Mesendoderm (in vitro differentiated cells): ENCODE measurements around the gene LAMA2.

ENCODE experiments used
- DNase-seq: peaks from one replicate; pipeline ENCODE4 v3.0.0; 2013
- H2AK5ac ChIP-seq: 2 replicates; pipeline ENCODE4 v1.6.1; 2013; ENCODE audit warnings: low read length, inconsistent platforms
- H2BK120ac ChIP-seq: 2 replicates; pipeline ENCODE4 v1.6.1; 2013; ENCODE audit warnings: low read depth, mild to moderate bottlenecking, low read length, moderate library complexity, mixed read lengths
- H2BK15ac ChIP-seq: replicated peaks from 2 replicates; pipeline ENCODE4 v1.6.1; 2013; ENCODE audit warnings: low read depth, mild to moderate bottlenecking, moderate library complexity
- H2BK5ac ChIP-seq: 2 replicates; pipeline ENCODE4 v1.6.1; 2013; ENCODE audit warnings: low read length, inconsistent platforms
- H3K18ac ChIP-seq: 2 replicates; pipeline ENCODE4 v1.6.1; 2013; ENCODE audit warnings: mild to moderate bottlenecking, low read length, mixed read lengths
- H3K23ac ChIP-seq: one replicate; pipeline ENCODE4 v1.6.1; 2013; ENCODE audit warnings: low read length
- H3K27ac ChIP-seq: 2 replicates; pipeline ENCODE4 v1.5.1; 2013; ENCODE audit warnings: low read depth, mild to moderate bottlenecking, inconsistent platforms, low read length, moderate library complexity
- H3K27me3 ChIP-seq: 2 replicates; pipeline ENCODE4 v1.6.1; 2013; ENCODE audit warnings: low read length, control low read depth, mild to moderate bottlenecking, inconsistent platforms; ENCODE audit not compliant: insufficient read depth, poor library complexity
- H3K36me3 ChIP-seq: 2 replicates; pipeline ENCODE4 v1.6.1; 2013; ENCODE audit warnings: low read length, inconsistent platforms; ENCODE audit not compliant: control insufficient read depth, insufficient read depth
- H3K4ac ChIP-seq: one replicate; pipeline ENCODE4 v1.6.1; 2013; ENCODE audit warnings: low read depth, mild to moderate bottlenecking, low read length, moderate library complexity
- H3K4me1 ChIP-seq: 2 replicates; pipeline ENCODE4 v1.6.1; 2013; ENCODE audit warnings: low read depth, low read length, inconsistent platforms; ENCODE audit not compliant: control insufficient read depth
- H3K4me2 ChIP-seq: 2 replicates; pipeline ENCODE4 v1.6.1; 2013; ENCODE audit warnings: low read length
- H3K4me3 ChIP-seq: 2 replicates; pipeline ENCODE4 v1.5.1; 2013; ENCODE audit warnings: mild to moderate bottlenecking, low read length
- H3K56ac ChIP-seq: one replicate; pipeline ENCODE4 v1.6.1; 2013; ENCODE audit warnings: low read length
- H3K79me1 ChIP-seq: 2 replicates; pipeline ENCODE4 v1.6.1; 2013; ENCODE audit warnings: low read length, inconsistent platforms
- H3K79me2 ChIP-seq: 2 replicates; pipeline ENCODE4 v1.6.1; 2013; ENCODE audit warnings: mild to moderate bottlenecking, low read length; ENCODE audit not compliant: control insufficient read depth, insufficient read depth
- H3K9ac ChIP-seq: 2 replicates; pipeline ENCODE4 v1.6.1; 2013; ENCODE audit warnings: low read length, inconsistent platforms
- H4K5ac ChIP-seq: one replicate; pipeline ENCODE4 v1.6.1; 2013; ENCODE audit warnings: low read length
- H4K8ac ChIP-seq: one replicate; pipeline ENCODE4 v1.6.1; 2013; ENCODE audit warnings: low read depth, mild to moderate bottlenecking, control low read depth, low read length, moderate library complexity
- WGBS: extraction: QIAGEN DNeasy Blood & Tissue Kit; methylation state at CpG from one replicate; pipeline ENCODE4 v1.1.7; 2013; ENCODE audit warnings: low lambda C conversion rate, missing lambda C conversion rate; ENCODE audit not compliant: insufficient coverage; ENCODE audit errors: extremely low coverage; 5-methylcytosine and 5-hydroxymethylcytosine counted together

Gene LAMA2

GRCh38 chr6:129342796-129343195 lies 459.9 kb downstream of the LAMA2 start:
- H2AK5ac ChIP-seq: no peak overlapping the region
- H3K79me2 ChIP-seq: no peaks in the 10 kb centered on the region
- H4K8ac ChIP-seq: no peak overlapping the region
- H3K4me1 ChIP-seq: no peaks in the 10 kb centered on the region
- H3K79me1 ChIP-seq: no peaks in the 10 kb centered on the region
- H3K9ac ChIP-seq: no peak overlapping the region
- H3K23ac ChIP-seq: no peak overlapping the region
- H3K27me3 ChIP-seq: no peaks in the 10 kb centered on the region
- no peak overlapping the region for H3K4ac ChIP-seq
- no peak overlapping the region for H2BK5ac ChIP-seq
- no peak overlapping the region for H3K4me3 ChIP-seq
- H2BK120ac ChIP-seq: no peak overlapping the region
- WGBS: no CpG with 5 or more reads among the region's 2 CpGs
- no peak overlapping the region for H2BK15ac ChIP-seq
- DNase-seq: no peak
- no peak overlapping the region for H4K5ac ChIP-seq
- no peak overlapping the region for H3K4me2 ChIP-seq
- H3K18ac ChIP-seq: no peak overlapping the region
- H3K36me3 ChIP-seq: no peaks in the 10 kb centered on the region
- H3K56ac ChIP-seq: no peak overlapping the region
- no peak overlapping the region for H3K27ac ChIP-seq

- Histone ChIP-seq H2BK120ac (no peak overlapping the region), H3K4ac (no peak overlapping the region)
- no CpG with 5 or more reads among the region's 3 CpGs for WGBS
These were observed 461.4 kb downstream of the LAMA2 start for GRCh38 chr6:129344379-129344778.

GRCh38 chr6:129345890-129346289 lies 463.0 kb downstream of the LAMA2 start:
- H3K4me2 ChIP-seq: no peak overlapping the region
- no peaks in the 10 kb centered on the region for H3K36me3 ChIP-seq
- no peak overlapping the region for H2AK5ac ChIP-seq
- no peak overlapping the region for H3K9ac ChIP-seq
- no peak overlapping the region for H3K4ac ChIP-seq
- DNase-seq: no peak
- H3K4me3 ChIP-seq: no peak overlapping the region
- no peak overlapping the region for H4K8ac ChIP-seq
- no peak overlapping the region for H3K23ac ChIP-seq
- H3K27ac ChIP-seq: no peak overlapping the region
- no peak overlapping the region for H4K5ac ChIP-seq
- no peaks in the 10 kb centered on the region for H3K27me3 ChIP-seq
- no peak overlapping the region for H2BK15ac ChIP-seq
- no CpG with 5 or more reads among the region's 2 CpGs for WGBS
- no peak overlapping the region for H3K18ac ChIP-seq
- H2BK120ac ChIP-seq: no peak overlapping the region
- no peak overlapping the region for H2BK5ac ChIP-seq
- H3K79me1 ChIP-seq: no peaks in the 10 kb centered on the region
- H3K56ac ChIP-seq: no peak overlapping the region
- H3K4me1 ChIP-seq: no peaks in the 10 kb centered on the region
- no peaks in the 10 kb centered on the region for H3K79me2 ChIP-seq

More at GRCh38 chr6:129344379-129344778, 461.4 kb downstream of the LAMA2 start:
- Histone ChIP-seq H2BK15ac (no peak overlapping the region), H3K4me2 (no peak overlapping the region), H2AK5ac (no peak overlapping the region), H3K18ac (no peak overlapping the region), H3K79me1 (no peaks in the 10 kb centered on the region), H3K4me3 (no peak overlapping the region), H3K27me3 (no peaks in the 10 kb centered on the region), H3K9ac (no peak overlapping the region), H4K5ac (no peak overlapping the region), H4K8ac (no peak overlapping the region), H3K56ac (no peak overlapping the region), H3K27ac (no peak overlapping the region), H3K4me1 (no peaks in the 10 kb centered on the region), H3K23ac (no peak overlapping the region), H2BK5ac (no peak overlapping the region), H3K36me3 (no peaks in the 10 kb centered on the region), H3K79me2 (no peaks in the 10 kb centered on the region)
- DNase-seq: no peak

- Histone ChIP-seq H3K18ac (no peak overlapping the region), H3K23ac (no peak overlapping the region), H3K27ac (no peak overlapping the region), H3K4me3 (no peak overlapping the region), H2AK5ac (no peak overlapping the region), H3K4ac (no peak overlapping the region), H3K9ac (no peak overlapping the region), H3K79me1 (no peaks in the 10 kb centered on the region), H3K79me2 (no peaks in the 10 kb centered on the region), H3K4me1 (no peaks in the 10 kb centered on the region), H2BK5ac (no peak overlapping the region), H3K36me3 (no peaks in the 10 kb centered on the region), H4K8ac (no peak overlapping the region), H3K27me3 (no peaks in the 10 kb centered on the region), H3K56ac (no peak overlapping the region), H2BK15ac (no peak overlapping the region), H2BK120ac (no peak overlapping the region), H4K5ac (no peak overlapping the region), H3K4me2 (no peak overlapping the region)
- no peak for DNase-seq
- no CpG with 5 or more reads among the region's 2 CpGs for WGBS
These were observed 464.0 kb downstream of the LAMA2 start for GRCh38 chr6:129346964-129347363.

GRCh38 chr6:129350278-129350677 lies 467.3 kb downstream of the LAMA2 start:
- H3K4me3 ChIP-seq: no peak overlapping the region
- no CpG with 5 or more reads among the region's 2 CpGs for WGBS
- H3K79me2 ChIP-seq: no peaks in the 10 kb centered on the region
- no peak overlapping the region for H2BK5ac ChIP-seq
- no peak overlapping the region for H3K18ac ChIP-seq
- H3K4me2 ChIP-seq: no peak overlapping the region
- H3K9ac ChIP-seq: no peak overlapping the region
- DNase-seq: no peak
- H3K4me1 ChIP-seq: no peaks in the 10 kb centered on the region
- no peak overlapping the region for H2BK15ac ChIP-seq
- H4K8ac ChIP-seq: no peak overlapping the region
- no peak overlapping the region for H3K23ac ChIP-seq
- H3K27ac ChIP-seq: no peak overlapping the region
- no peak overlapping the region for H2BK120ac ChIP-seq
- no peaks in the 10 kb centered on the region for H3K36me3 ChIP-seq
- H2AK5ac ChIP-seq: no peak overlapping the region
- H3K56ac ChIP-seq: no peak overlapping the region
- no peak overlapping the region for H4K5ac ChIP-seq
- H3K27me3 ChIP-seq: no peaks in the 10 kb centered on the region
- no peak overlapping the region for H3K4ac ChIP-seq
- H3K79me1 ChIP-seq: no peaks in the 10 kb centered on the region

- no peak overlapping the region for H2BK5ac ChIP-seq
- WGBS: no CpG with 5 or more reads among the region's 1 CpG
- no peaks in the 10 kb centered on the region for H3K79me1 ChIP-seq
- H3K4me2 ChIP-seq: no peak overlapping the region
- H2AK5ac ChIP-seq: no peak overlapping the region
- no peak overlapping the region for H4K8ac ChIP-seq
- H3K36me3 ChIP-seq: no peaks in the 10 kb centered on the region
- H3K9ac ChIP-seq: no peak overlapping the region
- H2BK15ac ChIP-seq: no peak overlapping the region
- no peaks in the 10 kb centered on the region for H3K27me3 ChIP-seq
- H4K5ac ChIP-seq: no peak overlapping the region
- H3K4me1 ChIP-seq: peaks cover 4% of the 10 kb centered on the region
- no peaks in the 10 kb centered on the region for H3K79me2 ChIP-seq
- H3K4me3 ChIP-seq: no peak overlapping the region
- no peak overlapping the region for H3K23ac ChIP-seq
- DNase-seq: no peak
- H3K4ac ChIP-seq: no peak overlapping the region
- H3K56ac ChIP-seq: no peak overlapping the region
- no peak overlapping the region for H3K27ac ChIP-seq
- no peak overlapping the region for H3K18ac ChIP-seq
- no peak overlapping the region for H2BK120ac ChIP-seq
These were observed 468.9 kb downstream of the LAMA2 start for GRCh38 chr6:129351807-129352206.
